ENCODE measurements around the gene SLC17A9. TPM values are rescaled to one million over a fixed set of nuclear protein-coding genes. Genes with fewer than 3 reads are reported as not detected.

Gene SLC17A9, protein sequence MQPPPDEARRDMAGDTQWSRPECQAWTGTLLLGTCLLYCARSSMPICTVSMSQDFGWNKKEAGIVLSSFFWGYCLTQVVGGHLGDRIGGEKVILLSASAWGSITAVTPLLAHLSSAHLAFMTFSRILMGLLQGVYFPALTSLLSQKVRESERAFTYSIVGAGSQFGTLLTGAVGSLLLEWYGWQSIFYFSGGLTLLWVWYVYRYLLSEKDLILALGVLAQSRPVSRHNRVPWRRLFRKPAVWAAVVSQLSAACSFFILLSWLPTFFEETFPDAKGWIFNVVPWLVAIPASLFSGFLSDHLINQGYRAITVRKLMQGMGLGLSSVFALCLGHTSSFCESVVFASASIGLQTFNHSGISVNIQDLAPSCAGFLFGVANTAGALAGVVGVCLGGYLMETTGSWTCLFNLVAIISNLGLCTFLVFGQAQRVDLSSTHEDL
- 20.2 and 21.3 TPM in 2 replicates for total RNA-seq

DNA sequence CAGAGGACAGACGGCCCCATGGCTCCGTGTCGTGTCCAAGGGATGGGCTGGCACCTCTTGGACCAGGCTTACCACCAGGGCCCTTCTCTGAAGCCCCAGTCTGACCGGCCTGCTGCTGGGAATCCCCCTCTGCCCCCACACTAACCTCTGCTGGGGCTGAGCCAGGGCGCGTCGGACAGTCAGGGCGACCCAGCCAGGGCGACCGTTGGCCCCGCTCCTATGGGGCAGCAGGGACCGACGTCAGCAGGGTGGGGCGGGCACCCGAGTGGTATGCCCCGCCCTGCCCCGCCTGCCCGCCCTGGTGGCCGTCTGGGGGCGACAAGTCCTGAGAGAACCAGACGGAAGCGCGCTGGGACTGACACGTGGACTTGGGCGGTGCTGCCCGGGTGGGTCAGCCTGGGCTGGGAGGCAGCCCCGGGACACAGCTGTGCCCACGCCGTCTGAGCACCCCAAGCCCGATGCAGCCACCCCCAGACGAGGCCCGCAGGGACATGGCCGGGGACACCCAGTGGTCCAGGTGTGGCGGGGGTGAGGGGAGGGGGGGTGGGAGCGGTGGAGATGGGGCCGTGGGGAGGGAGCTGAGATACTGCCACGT lies at the start of gene SLC17A9:
SLC17A9 (plus strand) TSS at position 337 of the 595 bp plus-strand sequence; CDS start at position 459, 122 bp downstream.

GRCh38 chr20:62926229-62927127 lies 26.0 kb upstream of the SLC17A9 start, which contains the start of gene DIDO1:
Gene DIDO1, minus strand, starts transcription at chr20:62926505.

GRCh38 chr20:62938105-62938888 lies 14.2 kb upstream of the SLC17A9 start, which contains the start of gene GID8:
Gene GID8, plus strand, starts transcription at chr20:62938147. Its CDS starts 3,356 bp downstream, at chr20:62941503.

DNA sequence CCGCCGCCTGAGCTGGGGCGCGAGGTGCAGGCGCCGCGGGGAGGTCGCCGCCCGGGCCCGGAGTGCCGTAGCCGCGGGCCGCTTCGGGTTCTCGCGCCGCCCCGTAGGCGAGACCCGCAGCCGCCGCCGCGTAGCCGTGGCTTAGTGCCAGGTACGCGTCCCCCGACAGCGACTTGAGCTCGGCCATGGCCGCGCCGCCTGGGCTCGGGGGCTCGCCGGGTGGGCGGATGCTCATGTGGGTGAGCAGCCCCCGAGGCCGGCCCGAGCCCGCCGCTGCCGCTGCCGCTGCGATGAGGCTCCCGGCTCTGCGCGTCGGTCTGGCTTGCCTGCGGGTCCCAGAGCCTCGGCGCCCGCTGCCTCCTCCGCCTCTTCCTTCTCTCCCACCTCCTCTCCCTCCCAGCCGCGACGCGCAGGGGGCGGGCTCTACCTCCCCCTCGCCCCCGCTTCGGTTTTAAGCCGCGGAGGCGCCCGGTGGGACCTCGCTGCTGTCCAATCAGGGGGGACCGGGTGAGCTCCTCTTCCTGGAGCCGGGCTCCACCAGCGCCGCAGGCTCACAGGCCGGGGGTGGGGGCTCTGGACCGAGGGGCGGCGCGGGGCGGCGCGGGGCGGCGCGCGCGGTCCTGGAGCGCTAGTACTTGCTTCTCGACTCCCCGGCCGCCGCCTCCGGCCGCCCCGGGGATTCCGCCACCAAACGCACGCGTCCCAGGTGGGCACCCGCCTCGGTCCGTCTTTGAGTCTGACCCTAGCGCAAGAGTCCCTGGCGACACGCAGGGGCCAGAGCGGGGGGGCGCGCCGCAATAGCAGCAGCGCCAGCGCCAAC lies 54.2 kb downstream of the SLC17A9 start, which contains the start of gene BHLHE23:
BHLHE23 (minus strand) TSS at position 425 of the 820 bp plus-strand sequence; CDS start at position 235, 190 bp downstream.

Other genes with a start within 250 kb of the SLC17A9 start
- 0.17 TPM in 1 of 2 replicates, not detected in the other for gene NTSR1, start 243.9 kb upstream of the SLC17A9 start, total RNA-seq
- gene MRGBP, start 156.2 kb upstream of the SLC17A9 start, total RNA-seq: 14.0 and 16.3 TPM in 2 replicates
- gene OGFR, start 147.9 kb upstream of the SLC17A9 start, total RNA-seq: 37.8 and 38.9 TPM in 2 replicates
- 2.7 and 3.0 TPM in 2 replicates for gene COL9A3, start 135.7 kb upstream of the SLC17A9 start, total RNA-seq
- 6.4 and 7.7 TPM in 2 replicates for gene TCFL5, start 90.9 kb upstream of the SLC17A9 start, total RNA-seq
- gene DIDO1, start 26.2 kb upstream of the SLC17A9 start, total RNA-seq: 26.1 and 26.5 TPM in 2 replicates
- gene GID8, start 14.6 kb upstream of the SLC17A9 start, total RNA-seq: 16.5 and 17.5 TPM in 2 replicates
- gene BHLHE23, start 54.3 kb downstream of the SLC17A9 start, total RNA-seq: not detected in 2 replicates

All from bronchus fibroblast of lung (primary cell).